HG03095 (cell line): ENCODE data around the gene SRCAP.

ENCODE experiments used
- ATAC-seq: cut with Tn5 transposase; IDR thresholded peaks from one replicate; pipeline ENCODE4 v1.9.1; 2021; ENCODE audit warnings: moderate library complexity; ENCODE audit not compliant: unreplicated experiment

Gene SRCAP

GRCh38 chr16:30728899-30729672 is 30.1 kb downstream of the SRCAP start:
- no peak for ATAC-seq

GRCh38 chr16:30731411-30731810 is 32.4 kb downstream of the SRCAP start:
- no peak for ATAC-seq

- no peak for ATAC-seq
Measured at GRCh38 chr16:30736995-30737793, 38.2 kb downstream of the SRCAP start.

- no peak for ATAC-seq
Measured at GRCh38 chr16:30737794-30738648, 39.0 kb downstream of the SRCAP start.

GRCh38 chr16:30738984-30739951 is 40.3 kb downstream of the SRCAP start:
- ATAC-seq, result no peak

GRCh38 chr16:30740364-30741251 is 41.6 kb downstream of the SRCAP start:
- no peak for ATAC-seq

- no peak for ATAC-seq
Measured at GRCh38 chr16:30741461-30741914, 42.5 kb downstream of the SRCAP start.

- ATAC-seq, result no peak
Measured at GRCh38 chr16:30743716-30744115, 44.7 kb downstream of the SRCAP start.

GRCh38 chr16:30744183-30744582 is 45.2 kb downstream of the SRCAP start:
- no peak for ATAC-seq

- no peak for ATAC-seq
Measured at GRCh38 chr16:30745082-30745481, 46.1 kb downstream of the SRCAP start.

GRCh38 chr16:30746638-30747175 is 47.7 kb downstream of the SRCAP start:
- no peak for ATAC-seq

- no peak for ATAC-seq
Measured at GRCh38 chr16:30747331-30747730, 48.4 kb downstream of the SRCAP start.

GRCh38 chr16:30747799-30748633 is 49.0 kb downstream of the SRCAP start, which contains the start of gene PHKG2:
Gene PHKG2, plus strand, starts transcription at chr16:30748425. Its CDS starts 396 bp downstream, at chr16:30748821.
- peak; percentile 96 for ATAC-seq

GRCh38 chr16:30748634-30749445 is 49.9 kb downstream of the SRCAP start:
- ATAC-seq, result no peak

- no peak for ATAC-seq
Measured at GRCh38 chr16:30750201-30750600, 51.2 kb downstream of the SRCAP start.

- ATAC-seq, result no peak
Measured at GRCh38 chr16:30750876-30751465, 52.0 kb downstream of the SRCAP start.
